Tongue (tissue), 2 donors: Measurements from ENCODE around the gene HHIPL1. TPM values are rescaled to one million over a fixed set of nuclear protein-coding genes. Genes with fewer than 3 reads are reported as not detected.

Experiments
- DNase-seq: peaks from one replicate; pipeline ENCODE4 v3.0.0-alpha.2; 2015
- total RNA-seq: library from RNA; depleted of rRNA; stranded (reverse); fragments of >200 nt; gene quantifications from one replicate; pipeline ENCODE4 v1.2.3, GENCODE V29; 2014

Gene HHIPL1
- total RNA-seq, result 3.1 TPM

DNA sequence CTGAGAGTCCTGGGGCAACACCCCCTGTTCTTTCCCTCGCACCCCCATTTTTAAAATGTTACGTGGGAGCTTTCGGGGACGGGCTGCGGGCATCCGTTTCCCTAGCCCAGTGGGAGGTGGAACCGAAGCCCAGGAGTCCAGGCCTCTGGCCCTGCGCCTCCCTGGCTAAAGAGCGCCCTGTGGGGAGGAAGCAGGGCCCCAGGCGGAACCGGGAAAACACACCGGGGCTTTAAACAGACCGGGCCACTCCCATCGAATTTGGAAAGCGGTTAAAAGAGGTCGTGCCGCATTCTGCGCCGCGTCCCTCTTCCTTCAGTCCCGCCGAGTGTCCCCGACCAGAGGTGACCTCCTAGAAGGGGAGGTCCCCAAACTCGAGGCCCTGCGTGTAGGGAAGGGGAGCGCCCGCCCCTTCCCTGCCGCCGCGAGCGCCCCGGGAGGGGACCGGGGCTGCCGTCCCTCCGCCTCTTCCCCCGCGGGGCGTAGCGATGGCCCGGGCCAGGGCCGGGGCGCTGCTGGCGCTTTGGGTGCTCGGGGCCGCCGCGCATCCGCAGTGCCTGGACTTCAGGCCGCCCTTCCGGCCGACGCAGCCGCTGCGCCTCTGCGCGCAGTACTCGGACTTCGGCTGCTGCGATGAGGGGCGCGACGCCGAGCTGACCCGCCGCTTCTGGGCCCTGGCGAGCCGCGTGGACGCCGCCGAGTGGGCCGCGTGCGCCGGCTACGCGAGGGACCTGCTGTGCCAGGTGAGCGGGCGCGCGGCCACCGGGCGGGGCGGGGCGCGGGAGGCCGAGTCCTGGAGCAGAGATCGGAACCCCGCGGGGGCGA lies at the start of gene HHIPL1:
Gene HHIPL1, plus strand, starts transcription at position 407 of the 822 bp plus-strand sequence. Its CDS starts 79 bp downstream, at position 486.
- DNase-seq, result peak; percentile 31

DNA sequence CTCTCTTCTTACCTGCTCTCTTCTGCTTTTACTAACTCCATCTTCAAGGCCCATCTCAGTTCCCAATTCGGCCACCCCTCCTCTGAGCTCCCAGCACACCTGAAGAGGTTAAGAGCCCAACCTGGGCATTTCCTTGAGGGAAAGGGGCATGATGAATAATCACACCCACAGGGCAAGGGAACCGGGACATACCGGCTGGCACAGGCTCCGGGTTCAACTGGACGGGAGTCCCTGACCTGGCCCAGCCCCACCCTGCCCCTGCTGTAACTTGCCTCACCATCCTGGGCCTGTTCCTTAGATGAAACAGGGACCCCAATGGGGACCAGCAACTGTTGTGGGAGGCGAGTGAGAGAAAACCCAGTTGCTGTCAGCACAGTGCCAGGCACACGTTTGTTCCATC lies 49.4 kb upstream of the HHIPL1 start:
- DNase-seq, result no peak

DNA sequence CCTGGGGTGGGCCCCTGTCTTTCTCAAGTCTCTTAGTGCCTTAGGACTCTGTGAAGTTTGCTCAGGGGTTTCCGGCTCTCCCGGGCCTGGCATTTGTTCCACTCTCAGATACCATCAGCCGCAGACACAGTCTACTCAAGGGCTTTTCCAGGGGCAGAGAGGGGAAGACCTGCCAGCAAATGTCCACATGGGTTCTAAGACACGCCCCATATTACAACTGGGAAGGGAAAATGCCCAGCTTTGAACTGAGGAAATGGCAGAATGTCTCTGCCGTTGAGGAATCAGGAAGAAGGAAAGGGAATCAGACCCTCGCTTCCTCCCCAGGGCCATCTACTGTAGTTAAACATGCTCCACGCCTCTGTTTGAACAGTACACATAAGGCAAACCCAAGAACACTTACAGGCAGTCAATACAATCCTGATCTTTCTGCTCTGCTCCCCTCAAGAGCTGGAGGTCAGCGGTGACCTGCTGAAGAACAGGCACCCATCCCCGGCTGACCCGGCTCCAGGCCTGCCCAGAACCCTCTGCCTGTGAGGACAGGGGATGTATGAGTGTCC lies 48.8 kb upstream of the HHIPL1 start:
- DNase-seq, result peak; percentile 26

DNA sequence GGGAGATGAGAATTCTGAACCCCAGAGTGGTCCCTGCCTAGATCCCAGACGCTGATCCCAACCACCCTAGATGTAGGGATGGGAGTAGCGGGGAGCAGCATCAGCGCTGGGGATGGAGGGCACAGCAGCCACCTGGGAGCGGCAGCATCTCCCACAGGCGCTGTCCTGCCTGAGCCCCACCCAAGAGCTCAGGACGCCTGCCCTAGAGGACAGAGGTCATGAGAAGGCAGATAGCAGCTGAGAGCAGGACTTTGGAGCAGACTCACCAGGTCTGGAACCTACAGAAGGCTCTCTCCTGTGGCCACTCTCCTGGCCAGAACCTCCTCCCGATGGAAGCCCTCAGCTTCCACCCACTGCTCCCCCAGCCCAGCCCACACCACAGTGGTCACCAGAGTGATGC lies 48.2 kb upstream of the HHIPL1 start:
- DNase-seq, result no peak

DNA sequence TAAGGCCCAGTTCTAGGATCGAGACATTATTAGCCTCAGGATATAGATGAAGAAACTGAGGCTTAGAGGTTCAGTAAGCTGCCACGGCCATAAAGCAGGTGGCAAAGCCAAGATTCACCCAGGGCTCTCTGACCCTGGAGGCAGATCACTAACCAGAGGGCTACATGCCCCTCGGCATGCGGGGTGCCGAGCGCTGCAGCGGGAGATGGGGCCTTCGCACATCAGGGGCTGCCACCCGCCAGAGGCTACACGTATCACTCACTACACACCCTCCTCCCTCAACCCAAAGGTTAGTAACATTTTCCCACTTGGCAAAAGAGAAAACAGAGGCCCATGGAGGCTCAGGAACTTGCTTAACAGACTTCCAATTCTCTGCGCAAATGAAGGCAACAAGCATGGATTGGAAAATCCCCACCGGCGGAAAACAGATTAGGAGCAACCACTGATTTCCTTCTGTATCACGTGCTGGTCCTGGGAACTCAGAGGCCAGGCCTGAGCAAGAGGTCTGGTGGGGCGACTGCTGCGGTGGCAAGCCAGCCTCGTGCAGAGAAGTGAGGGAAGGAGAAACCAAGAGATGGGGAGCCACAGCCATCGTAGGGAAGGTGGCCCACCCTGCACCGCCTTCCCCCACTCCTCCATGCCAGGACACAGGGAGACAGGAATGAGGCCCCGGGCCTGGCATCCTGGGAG lies 46.9 kb upstream of the HHIPL1 start:
- DNase-seq, result no peak

DNA sequence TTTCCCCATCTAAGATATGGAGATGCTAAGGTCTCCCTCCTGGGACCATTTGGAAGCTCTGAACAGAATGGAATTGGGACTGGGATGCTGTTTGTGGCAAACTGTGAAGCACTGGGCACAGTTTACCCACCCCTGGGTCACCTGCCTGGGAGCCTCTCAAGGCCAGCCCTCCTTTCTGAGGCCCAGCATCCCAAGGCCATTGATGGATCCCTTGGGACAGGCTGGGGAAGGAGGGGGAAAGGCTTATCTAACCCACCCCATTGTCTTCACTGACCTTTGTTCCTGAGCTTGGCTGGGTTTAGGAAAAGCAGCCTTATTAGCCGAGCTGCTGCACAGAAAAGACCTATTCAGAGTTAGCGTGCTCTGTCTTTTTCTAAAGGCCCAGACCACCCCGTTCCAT lies 46.2 kb upstream of the HHIPL1 start:
- DNase-seq, result no peak

DNA sequence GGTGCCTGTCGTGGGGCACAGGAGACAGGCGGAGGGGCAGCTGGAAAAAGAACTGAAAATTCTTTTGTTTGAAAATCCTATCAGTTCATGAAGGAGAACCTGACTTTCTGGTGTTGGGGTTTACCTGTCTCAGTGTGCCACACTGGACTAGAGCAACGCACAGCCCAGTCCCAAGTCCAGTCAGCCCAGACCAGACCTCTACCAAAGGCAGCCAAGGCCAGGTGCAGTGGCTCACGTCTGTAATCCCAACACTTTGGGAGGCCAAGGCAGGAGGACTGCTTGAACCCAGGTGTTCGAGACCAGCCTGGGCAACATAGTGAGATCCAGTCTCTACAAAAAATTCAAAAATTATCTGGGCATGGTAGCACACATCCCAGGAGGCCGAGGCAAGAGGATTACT lies 45.5 kb upstream of the HHIPL1 start:
- no peak for DNase-seq

DNA sequence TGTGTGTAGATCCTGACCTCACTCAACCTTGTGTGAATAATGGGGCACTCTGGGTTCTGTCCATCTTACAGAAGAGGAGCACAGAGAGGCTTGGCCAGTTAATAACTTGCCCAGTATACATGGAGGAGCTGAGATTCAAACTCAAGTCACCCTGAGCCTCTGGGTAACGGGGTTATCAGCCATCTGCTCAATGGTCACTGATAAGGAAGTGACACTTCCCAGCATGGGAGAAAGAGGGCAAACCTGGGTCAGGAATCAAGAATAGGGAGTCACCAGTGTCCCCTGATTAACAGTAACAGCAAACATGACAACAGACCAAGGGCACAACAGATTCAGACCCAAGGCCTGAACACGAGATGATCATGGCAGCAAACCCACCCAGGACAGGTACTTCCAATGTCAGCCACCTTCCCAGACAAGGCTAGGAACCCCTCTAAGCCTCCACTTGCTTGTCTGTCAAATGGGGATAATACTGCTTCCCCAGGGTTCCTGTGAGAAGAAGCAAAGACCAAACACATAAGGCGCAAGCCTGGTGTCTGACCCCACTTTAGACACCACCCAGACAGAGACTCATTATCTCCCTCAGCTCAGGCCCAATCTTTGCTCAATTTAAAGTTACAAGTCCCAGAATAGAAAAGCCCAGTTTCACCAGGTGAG lies 44.6 kb upstream of the HHIPL1 start:
- no peak for DNase-seq

DNA sequence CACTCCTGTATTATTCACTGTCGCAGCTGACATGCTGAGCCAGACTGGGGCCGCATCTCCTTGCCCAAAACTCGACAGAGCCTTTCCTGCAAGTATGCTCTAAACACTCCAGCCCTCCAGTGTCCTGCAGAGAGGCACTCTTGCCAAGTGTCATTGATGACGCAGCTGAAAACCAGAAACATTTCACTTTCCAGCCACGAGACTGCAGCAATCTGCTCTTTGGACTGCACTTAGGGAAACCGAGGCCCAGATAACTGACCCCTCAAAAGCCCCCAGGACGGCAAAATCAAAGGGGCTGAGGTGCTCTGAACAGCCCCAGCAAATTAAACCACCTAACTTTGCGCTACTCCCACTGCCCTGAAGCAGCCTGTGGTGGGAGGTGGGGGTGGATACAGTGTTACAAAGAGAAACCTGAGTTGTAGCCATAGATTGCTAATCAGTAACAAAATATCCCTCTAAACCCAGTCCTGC lies 43.5 kb upstream of the HHIPL1 start:
- no peak for DNase-seq

DNA sequence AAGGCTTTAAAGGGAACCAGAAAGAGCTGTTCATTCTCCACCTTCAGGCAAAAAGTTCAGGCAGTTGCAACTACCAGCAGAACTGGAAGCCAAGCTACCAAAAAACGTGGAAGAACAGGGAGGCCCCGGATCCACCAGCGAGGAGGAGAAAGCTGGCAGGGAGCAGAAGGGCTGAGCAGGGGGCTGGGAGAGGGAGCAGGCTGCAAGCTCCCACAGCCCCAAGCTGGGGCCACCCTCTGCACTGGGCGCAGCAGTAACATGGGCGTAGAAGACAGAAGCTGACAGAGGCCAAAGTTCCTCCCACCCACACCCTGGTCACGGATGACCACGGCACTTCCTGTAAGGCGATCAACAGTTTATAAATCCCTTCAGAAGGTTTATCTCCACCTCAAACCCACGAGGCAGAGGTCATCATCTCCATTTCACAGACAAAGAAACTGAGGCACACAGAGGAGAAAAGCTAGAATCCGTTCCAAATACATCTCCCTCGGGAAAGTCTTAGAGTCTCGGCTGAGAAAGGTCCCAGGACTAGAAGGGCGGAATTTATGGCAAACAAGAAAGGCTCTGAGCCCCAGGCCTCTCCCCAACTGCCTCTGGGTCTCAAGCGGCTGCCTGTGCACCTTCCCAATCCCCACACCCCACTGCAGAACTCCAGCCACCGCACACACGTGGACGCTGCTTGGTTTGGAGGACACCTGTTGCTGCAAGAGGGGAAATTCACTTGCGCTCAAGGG lies 42.7 kb upstream of the HHIPL1 start:
- peak; percentile 40 for DNase-seq

DNA sequence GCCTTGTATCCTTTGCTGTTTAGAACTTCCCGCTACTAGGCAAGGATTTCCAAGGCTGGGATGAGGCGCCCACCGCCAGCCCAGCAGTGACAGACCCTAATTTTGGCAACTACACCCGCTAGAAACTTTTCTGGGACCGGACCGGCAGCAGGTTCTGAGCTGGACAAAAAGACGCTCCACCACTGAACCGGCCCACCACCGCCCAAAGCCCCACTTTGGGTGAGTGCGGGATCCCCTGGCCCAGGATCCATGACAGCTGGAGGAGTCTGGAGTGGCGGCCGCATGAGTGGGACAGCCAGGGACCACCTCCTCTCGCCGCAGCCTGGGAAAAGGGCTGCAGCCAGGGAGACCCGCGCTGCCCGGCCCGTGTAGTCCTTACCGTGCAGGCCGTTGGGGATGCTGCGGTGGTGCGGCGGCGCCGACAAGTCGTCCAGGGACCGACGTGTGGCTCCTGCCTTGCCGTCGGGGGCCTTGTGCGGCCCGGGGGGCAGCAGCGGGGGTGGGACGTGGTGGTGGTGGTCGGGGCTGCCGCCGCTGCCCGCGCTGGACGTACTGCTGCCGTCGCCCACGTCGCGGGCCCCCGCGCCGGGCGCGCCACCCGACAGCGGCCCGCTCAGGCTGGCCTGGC lies 42.0 kb upstream of the HHIPL1 start:
- DNase-seq, result no peak

DNA sequence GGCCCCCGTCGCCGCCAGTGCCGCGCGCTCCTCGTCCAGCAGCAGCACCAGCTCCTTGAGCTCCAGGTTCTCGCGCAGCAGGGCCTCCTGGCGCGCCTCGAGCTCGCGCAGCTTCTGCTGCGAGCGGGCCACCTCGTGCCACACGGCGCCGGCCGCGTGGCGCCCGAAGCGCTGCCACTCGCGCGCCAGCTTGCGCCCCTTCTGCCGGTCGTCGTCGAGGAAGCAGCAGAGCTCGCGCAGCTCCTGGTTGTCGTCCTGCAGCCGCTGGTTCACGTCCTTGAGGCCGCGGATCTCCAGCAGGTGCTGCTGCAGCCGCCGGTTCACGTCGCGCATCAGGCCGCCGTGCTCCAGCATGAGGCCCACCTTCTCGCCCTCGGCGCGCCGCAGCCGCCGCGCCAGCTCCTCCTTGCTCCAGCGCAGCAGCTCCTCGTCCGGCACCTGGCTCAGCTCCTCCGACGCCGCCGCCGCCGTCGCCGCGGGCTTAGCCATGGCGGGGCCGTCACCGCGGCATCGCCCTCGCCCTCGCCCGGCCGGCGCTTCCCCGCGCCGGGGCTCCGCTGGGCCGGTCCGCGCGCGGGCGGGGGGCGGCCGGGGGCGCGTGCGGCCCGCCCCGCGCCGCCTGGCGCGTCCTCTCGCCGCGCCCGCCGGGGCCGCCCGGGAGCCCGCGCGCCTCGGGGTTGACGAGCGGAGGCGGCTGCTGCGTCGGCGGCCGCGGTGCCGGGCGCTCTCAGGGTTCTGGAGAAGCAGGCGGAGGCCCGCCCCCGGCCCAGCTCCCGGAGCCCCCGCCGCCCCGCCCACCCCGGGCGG lies 41.3 kb upstream of the HHIPL1 start, which contains the start of gene CCDC85C:
Gene CCDC85C, minus strand, starts transcription at position 737 of the 807 bp plus-strand sequence. Its CDS starts 248 bp downstream, at position 489.
- peak; percentile 55 for DNase-seq

DNA sequence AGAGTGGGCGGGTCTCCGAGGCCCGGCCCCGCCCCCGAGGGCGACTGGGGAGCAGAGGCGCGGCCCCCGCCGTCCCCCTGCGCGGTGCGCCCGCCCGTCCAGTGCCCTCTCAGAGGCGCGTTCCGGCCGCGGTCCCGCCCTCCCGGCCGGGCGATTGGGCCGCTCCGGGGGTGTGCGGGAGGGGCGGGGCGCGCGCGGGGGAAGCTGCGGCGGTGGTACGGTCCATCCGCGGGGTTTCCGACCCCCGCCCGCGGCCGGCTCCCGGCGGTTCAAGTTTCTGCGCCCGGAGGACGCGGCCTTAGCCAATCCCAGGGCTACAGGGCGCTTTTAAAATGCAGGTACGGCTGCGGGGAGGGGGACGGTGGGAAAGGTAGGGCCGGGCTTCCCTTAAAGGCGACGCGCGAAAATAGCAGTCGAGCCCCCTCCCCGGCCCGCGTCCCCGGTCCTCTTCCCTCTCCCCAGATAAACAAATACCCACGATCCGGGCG lies 40.6 kb upstream of the HHIPL1 start:
- peak; percentile 98 for DNase-seq

DNA sequence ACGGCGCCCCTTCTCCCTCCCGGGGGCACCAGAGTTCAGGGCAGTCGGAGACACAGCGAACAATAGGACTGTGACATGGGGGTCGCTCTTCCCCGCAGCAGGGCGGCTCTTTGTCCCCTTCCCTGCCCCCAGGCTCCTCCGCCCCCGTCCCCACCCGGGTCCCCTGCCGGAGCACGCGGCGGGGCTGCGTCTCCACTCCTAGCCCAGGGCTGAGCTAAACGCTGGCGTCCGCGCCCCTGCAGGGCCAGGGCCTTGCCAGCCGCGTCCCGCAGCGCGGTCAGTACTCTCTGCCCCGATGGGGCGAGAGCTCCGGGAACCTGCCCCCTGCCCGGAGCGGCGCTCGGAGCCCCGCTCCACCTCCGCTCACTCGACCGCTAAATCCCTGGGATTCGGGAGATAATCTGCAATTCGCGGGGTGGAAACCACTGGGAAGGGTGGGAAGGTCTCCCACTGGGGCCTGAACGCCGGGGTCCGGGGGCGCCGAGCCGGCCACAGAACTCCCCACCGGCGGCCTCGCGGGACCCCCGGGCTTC lies 40.1 kb upstream of the HHIPL1 start:
- no peak for DNase-seq

DNA sequence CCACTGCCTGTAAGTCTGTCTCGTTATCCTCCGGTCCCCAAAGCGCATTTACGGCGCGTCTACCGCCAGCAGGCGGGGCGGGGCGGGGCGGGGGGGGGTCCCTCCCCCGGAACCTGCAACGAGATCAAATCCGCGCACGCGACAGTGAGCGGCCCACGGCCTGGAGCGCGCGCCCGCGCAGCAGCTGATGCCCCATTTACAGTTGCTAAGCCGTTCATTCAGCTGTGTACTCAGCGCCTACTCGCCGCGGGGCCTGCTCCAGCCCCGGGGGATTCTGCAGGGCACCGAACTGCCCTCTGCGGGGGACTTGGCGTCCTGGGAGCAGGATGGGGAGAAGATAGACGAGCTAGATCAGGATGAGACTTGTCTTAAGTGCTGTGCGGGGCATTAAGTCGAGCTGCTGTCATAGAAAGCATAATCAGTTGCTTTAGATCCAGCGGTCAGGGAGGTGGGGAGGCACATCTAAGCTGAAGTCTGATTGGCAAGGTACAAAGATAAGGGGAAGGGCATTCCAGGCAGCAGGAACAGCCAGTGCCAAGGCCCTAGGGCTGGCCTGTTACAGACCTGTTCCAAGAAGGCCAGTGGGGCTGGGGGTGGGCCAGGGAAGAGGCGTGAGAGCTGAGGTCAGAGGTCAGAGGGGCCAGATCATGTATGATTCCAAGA lies 39.5 kb upstream of the HHIPL1 start:
- DNase-seq, result peak; percentile 78

DNA sequence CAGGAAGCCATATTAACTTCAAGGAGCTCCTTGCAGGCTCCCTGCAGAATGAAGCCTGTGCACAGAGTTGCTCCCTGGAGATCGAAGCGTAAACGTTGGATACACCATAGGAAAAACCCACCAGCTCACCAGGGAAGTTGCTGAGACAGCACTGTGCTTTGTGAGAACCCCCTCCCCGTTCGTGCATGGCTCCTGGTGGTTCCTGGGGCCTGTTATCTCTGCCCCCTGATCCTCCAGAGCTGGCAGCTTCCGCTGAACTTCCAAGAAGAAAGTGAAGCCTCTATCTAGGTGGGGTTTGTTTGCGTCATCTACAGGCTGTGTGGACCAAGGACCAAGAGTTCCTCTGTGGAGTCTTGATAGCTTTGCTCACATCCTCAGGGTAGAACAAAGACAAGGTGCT lies 38.6 kb upstream of the HHIPL1 start:
- no peak for DNase-seq

DNA sequence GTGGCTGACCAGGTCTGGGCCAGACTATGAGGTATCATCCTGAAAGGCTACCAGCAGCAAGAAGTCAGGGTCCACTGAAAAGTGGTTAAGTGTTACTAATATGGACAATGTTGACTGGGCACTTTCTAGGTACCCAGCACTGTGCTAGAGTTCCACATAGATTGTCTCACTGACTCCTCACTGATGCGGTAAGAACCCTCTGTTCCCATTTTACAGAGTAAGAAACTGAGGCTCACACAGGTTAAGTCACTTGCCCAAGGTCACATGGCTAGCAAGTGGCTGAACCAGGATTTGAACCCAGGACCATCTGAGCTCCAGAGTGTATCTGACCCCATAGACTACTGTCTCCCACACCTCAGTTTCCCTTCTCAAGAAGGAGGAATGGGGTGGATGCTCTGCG lies 36.3 kb upstream of the HHIPL1 start:
- no peak for DNase-seq

DNA sequence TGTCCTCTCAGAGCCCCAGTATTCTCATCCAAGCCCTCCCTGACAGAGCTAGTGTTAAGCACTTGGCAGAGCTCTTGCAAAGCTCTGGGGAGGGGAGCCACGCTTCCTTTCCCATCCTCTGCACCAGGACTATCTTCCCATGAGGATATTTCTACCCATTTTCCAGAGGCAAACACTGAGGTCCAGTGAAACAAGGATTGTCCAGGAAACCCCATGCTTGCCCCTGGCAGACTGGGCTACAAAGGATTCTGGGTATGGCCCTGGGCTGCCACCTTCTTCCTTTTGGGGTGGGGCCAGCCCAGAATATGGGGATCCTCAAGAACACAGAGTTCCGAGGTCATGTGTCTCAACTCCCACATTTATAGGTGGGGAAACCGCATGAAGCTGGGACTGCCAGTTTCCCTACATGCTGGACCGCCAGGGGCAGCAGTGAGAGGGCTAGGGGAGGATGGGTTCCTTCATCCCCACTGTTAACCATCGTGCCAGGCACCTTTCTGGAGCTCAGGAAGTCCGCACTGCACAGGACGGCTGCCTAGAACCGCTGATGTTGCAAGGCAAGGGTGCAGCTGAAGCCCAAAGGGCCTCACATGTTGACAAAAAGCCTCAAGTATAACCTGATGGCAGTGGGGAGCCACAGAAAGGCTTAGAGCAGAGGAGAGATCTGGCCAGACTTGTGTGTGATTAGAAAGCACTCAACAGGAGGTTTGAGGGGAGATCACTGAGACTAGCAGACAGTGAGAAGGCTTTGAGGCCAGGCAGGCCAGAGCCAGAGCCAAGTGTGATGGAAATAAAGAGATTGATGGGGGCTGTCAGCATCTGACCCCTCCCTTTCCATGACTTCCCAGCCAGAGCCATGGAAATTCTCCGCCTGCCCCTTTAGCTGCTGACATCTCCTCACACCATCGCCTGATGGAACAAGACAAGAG lies 35.4 kb upstream of the HHIPL1 start:
- no peak for DNase-seq
